Kidney tubule cell (primary cell): Measurements from ENCODE around the gene G0S2.
"Not testable (repeated sequence)": the region's sequence is repeated elsewhere in the genome, so short reads cannot be mapped to it uniquely, and the experiment has no call there.

Experiments used
- DNase-seq: peaks from one replicate; pipeline ENCODE4 v3.0.0-alpha.2; 2018; ENCODE audit warnings: low spot score

Gene G0S2

DNA sequence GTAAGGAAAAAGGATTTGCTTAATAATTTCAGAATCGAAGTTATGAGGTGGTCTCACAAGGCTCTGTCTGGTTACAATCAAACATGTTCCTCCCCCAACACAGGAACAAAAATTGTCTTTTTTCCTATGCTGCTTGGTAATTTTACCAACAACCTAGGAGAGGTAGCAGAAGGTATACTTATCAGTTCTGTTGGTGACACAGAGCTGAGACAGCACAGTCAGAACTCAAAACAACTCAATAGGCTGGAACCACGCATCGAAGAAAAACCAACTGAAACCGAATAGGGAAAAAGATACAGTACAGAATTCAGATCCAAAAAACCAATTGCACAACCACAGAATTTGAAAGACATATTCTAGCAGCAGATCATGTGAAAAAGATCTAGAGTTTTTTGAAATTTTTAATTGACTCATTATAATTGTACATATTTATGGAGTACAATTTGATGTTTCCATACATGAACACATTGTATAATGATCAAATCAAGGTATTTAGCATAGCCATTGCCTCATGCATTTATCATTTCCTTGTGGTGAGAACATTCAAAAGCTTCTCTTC is 3.8 kb downstream of the G0S2 start:
- no peak for DNase-seq

- no peak for DNase-seq
These were observed 10.6 kb downstream of the G0S2 start for GRCh38 chr1:209685821-209686220.

GRCh38 chr1:209686322-209686721 is 11.1 kb downstream of the G0S2 start:
- no peak for DNase-seq

DNA sequence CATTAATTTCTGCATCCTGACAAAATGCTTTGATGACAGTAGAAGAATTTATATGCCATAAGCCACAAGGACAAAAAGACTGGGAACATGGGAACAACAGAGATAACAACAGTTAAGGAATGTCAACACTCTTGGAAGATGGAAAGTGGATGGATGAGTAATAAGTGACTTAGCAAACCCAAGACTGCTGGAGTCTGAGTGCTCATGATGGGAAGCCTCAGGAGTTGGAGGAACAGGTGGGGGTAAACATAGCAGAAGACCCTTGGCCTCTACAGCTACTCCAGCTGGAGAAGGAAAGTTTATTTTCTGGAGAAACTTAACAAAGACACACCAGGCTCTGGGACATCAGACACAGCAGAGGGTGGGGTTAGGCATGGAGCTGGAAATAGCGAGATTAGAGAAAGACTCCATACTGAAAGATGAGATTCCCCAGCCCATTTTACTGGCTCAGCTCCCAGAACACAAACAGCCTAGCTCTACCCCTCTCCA is 13.6 kb downstream of the G0S2 start:
- peak; percentile 65 for DNase-seq

GRCh38 chr1:209689477-209689876 is 14.3 kb downstream of the G0S2 start:
- DNase-seq = peak; percentile 74

DNA sequence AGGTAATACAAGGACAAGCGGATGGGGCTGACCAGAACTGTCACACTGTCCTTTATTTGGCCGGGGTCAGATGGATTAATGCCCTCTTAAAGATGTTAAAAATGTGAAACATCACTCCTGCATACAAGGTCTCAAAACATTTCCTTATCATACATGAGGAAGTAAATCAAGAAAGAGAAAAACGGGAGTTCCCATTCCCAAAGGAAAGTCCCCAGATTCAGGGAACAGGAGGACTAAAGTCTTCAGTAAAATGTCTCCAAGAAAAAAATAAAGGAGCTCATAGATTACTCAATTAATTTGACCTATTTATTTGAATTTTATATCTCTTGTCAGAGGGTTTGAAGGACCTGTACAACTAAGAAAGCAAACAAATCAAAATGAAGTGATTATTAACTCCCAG is 16.0 kb downstream of the G0S2 start:
- peak; percentile 22 for DNase-seq

- no peak for DNase-seq
These were observed 17.1 kb downstream of the G0S2 start for GRCh38 chr1:209692296-209692695.

GRCh38 chr1:209692745-209693504 is 17.7 kb downstream of the G0S2 start:
- peak; percentile 82 for DNase-seq

GRCh38 chr1:209696673-209697072 is 21.5 kb downstream of the G0S2 start:
- no peak for DNase-seq

DNA sequence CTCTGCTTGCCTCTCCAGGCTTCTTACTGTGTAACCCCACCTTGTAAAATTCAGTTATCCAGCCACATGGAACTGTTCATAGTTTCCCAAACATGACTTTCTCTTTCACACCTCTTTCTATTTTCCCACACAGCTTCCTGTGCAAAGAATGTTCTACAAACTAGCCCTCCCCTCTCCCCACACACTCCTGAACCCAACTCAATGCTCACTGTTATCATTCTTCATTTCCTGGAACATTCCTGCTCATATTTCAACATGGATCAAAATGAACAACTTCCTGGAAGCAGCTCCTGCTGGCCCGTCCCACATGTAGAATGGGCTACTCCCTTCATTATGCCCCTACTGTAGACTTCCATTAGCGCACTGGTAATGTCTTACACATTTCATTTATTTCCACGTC is 21.9 kb downstream of the G0S2 start:
- DNase-seq = no peak

DNA sequence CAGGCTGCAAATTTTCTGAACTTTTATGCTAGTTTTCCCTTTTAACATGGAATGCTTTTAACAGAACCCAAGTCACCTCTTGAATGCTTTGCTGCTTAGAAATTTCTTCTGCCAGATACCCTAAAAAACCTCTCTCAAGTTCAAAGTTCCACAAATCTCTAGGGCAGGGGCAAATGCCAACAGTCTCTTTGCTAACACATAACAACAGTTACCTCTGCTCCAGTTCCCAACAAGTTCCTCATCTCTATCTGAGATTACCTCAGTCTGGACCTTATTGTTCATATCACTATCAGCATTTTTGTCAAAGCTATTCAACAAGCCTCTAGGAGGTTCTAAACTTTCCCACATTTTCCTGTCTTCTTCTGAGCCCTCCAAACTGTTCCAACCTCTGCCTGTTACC is 25.5 kb downstream of the G0S2 start:
- not testable (repeated sequence) for DNase-seq

- DNase-seq = no peak
These were observed 27.6 kb downstream of the G0S2 start for GRCh38 chr1:209702832-209703231.

GRCh38 chr1:209703834-209704504 is 28.8 kb downstream of the G0S2 start:
- DNase-seq = no peak

- DNase-seq = no peak
These were observed 29.4 kb downstream of the G0S2 start, which contains the start of gene HSD11B1 for GRCh38 chr1:209704584-209704983. HSD11B1 (plus strand) TSS chr1:209704846; CDS start chr1:209704943, 97 bp downstream.

- DNase-seq = no peak
These were observed 29.9 kb downstream of the G0S2 start for GRCh38 chr1:209705033-209705598.

DNA sequence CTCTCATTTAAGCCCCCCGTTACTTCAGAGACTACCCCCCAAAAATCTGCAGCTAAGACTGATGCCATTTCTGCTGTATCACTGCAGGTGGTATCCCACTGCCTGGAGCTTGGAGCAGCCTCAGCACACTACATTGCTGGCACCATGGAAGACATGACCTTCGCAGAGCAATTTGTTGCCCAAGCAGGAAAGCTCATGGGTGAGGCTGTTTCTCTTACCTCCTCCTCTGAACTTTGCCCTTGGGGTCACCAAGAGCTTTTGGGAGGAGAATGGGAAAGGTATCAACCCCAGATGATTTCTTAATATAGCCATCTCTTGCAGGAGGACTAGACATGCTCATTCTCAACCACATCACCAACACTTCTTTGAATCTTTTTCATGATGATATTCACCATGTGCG is 31.4 kb downstream of the G0S2 start:
- DNase-seq = no peak

GRCh38 chr1:209707308-209707707 is 32.1 kb downstream of the G0S2 start:
- no peak for DNase-seq

GRCh38 chr1:209708297-209708696 is 33.1 kb downstream of the G0S2 start:
- no peak for DNase-seq

DNA sequence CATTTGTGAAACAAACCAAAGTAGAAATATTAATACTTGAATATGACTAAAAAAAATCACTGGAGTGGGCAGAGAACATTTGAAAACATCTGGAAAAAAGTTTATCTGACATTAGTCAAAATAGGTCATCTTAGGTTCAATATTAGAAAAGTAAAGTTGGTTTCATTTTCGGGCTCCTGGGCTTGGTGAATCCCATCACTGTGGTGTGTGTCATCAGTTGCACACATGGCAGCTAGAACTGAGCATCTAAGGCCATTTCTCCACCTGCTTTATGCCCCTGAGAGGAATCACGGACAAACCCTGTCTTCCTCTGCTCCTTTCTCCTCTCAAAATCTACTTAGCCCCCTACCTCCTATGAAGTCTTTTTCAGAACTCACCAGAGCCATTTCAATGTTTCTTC is 34.9 kb downstream of the G0S2 start:
- no peak for DNase-seq

GRCh38 chr1:209710847-209711246 is 35.6 kb downstream of the G0S2 start:
- no peak for DNase-seq

DNA sequence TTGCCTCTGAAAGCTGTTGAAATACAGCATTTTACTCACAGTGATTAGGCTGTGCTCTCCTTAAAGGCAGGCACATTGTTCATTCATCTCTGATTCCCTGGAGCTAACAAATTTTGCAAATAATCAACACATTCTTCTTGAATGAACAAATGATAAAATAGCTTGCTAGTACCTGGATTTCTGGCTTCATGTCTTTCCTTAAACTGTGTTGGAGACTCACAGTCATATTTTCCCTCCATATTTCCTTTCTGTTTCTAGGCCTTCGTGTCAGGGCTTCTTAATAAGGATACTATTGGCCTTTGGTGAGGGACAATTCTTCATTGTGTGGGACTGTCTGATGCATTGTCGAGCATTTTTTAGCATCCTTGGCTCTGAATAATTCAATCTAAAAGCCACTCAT is 39.1 kb downstream of the G0S2 start:
- no peak for DNase-seq

DNA sequence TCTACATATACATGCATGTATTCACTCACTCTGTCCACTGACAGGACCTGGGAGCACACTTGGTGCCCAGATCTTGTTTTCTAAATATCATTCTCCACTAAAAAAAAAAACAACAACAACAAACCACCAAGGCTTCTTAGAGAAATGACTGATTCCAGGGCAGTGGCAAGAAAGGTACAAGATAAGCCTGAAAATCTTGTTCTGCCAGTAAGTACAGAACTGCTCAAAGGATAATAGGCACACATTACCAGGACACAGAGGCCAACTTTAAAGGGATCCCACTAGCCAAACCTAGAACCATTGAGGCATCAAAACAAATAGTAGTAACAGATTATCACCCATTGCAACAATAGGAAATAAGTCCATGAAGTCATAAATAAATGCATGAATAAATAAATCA is 40.1 kb downstream of the G0S2 start:
- DNase-seq = no peak

DNA sequence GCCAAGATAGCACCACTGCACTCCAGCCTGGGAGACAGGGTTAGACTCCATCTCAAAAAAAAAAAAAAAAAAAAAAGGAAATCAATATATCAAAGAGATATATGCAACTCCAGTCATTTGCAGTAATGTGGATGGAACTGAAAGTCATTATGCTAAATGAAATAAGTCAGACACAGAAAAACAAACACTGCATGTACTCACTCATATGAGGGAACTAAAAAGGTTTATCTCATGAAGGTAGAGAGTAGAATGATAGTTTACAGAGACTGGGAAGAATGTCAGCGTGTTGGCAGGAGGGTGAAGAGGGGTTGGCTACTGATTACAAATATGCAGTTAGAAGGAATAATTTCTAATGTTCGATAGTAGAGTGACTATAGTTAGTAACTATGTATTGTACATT is 42.6 kb downstream of the G0S2 start:
- no peak for DNase-seq
